ENCODE measurements around the gene TNS1. TPM values are rescaled to one million over a fixed set of nuclear protein-coding genes. Genes with fewer than 3 reads are reported as not detected.

The TNS1 gene
- total RNA-seq, 1 experiment from 2014 or later: 6.2 TPM

DNA sequence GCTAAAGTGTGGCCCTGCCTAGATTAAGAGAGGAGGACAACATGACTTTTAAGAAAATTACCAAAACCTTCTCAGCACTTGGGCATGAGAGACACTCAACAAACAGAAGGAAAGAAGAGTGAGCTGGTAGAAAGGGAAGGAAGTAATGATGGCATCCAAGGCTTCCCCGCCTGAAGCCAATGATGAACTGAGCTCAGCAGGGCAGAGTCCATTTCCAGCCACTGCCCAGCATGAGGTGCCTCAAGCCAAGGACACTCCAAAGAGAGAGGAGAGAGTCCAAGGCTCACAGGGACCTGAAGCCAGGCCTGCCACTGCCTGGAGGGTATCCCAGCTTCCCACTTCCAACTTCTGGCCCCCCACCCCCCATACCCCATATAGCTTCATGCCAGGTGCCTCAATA, 9.5 kb upstream of the TNS1 start:
- ATAC-seq (no peak), DNase-seq (ENCODE audit: low read depth, low spot score) (no peak)
- Histone ChIP-seq H4K20me1 (ENCODE audit: insufficient read depth) (no peaks in the 10 kb centered on the region), H3K4me2 (ENCODE audit: low read length) (no peak overlapping the region), H3K4me3 (replicated peaks in 1 of 2; ENCODE audit: low read depth in 1 of 2, low read length in 2 of 2) (no peak overlapping the region), H3K9ac (ENCODE audit: low read length) (no peak overlapping the region), H3K4me1 (ENCODE audit: control insufficient read depth in 1 of 2, insufficient read depth in 2 of 2, low read length in 2 of 2) (peaks cover 6 to 24% of the 10 kb centered on the region in 2 experiments; a peak in 3 of 4 replicates), H3K79me2 (ENCODE audit: insufficient read depth, low read length) (no peaks in the 10 kb centered on the region), H3K9me2 (ENCODE audit: insufficient read depth) (no peaks in the 10 kb centered on the region), H3K27ac (ENCODE audit: low read depth, low read length) (no peak overlapping the region), H3K9me3 (ENCODE audit: control insufficient read depth in 1 of 2, insufficient read depth in 1 of 2, low read depth in 1 of 2, low read length in 2 of 2) (no peaks in the 10 kb centered on the region), H3K27me3 (ENCODE audit: insufficient read depth, low read length) (no peaks in the 10 kb centered on the region), H2AFZ (ENCODE audit: low read depth, low read length, poor library complexity, severe bottlenecking) (no peak overlapping the region), H3K36me3 (ENCODE audit: control insufficient read depth in 1 of 2, insufficient read depth in 2 of 2, low read length in 2 of 2) (no peaks in the 10 kb centered on the region)
- ChIA-PET RAD21 (ENCODE audit: low non-redundant PET in 1 of 2, low total read pairs in 2 of 2, uncharacterized antibody in 2 of 2, unreplicated experiment in 2 of 2) (no interaction called here), POLR2A (no interaction called here), CTCF (no interaction called here)
- TF ChIP-seq CBX3 (IDR thresholded peaks at IDR 0.05; ENCODE audit: low read depth) (no peak), SP1 (IDR thresholded peaks at IDR 0.05; ENCODE audit: low read depth) (no peak), ZFX (IDR thresholded peaks at IDR 0.05) (no peak), EGR1 (IDR thresholded peaks at IDR 0.05; ENCODE audit: low read depth) (no peak), EZH2phosphoT487 (IDR thresholded peaks at IDR 0.05; ENCODE audit: borderline replicate concordance) (no peak), SRF (IDR thresholded peaks at IDR 0.05; ENCODE audit: low read depth) (no peak), TCF7L2 (IDR thresholded peaks at IDR 0.05; ENCODE audit: borderline replicate concordance, extremely low read depth, insufficient read depth, insufficient read length) (no peak), POLR2AphosphoS5 (IDR thresholded peaks at IDR 0.05; ENCODE audit: low read depth, low read length) (no peak), CEBPB (IDR thresholded peaks at IDR 0.05; ENCODE audit: low read depth) (no peak), JUND (IDR thresholded peaks at IDR 0.05) (no peak), RAD21 (IDR thresholded peaks at IDR 0.05; ENCODE audit: low read depth) (no peak), ELF1 (IDR thresholded peaks at IDR 0.05; ENCODE audit: borderline replicate concordance, low read depth) (no peak), ZNF274 (IDR thresholded peaks at IDR 0.05; ENCODE audit: low read depth, low read length) (no peak), SIN3A (IDR thresholded peaks at IDR 0.05; ENCODE audit: low read depth) (no peak), FOSL1 (IDR thresholded peaks at IDR 0.05; ENCODE audit: low read depth) (no peak)
- TF ChIP-seq, protein P1, sequence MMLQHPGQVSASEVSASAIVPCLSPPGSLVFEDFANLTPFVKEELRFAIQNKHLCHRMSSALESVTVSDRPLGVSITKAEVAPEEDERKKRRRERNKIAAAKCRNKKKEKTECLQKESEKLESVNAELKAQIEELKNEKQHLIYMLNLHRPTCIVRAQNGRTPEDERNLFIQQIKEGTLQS (IDR thresholded peaks at IDR 0.05): no peak
- TF ChIP-seq, protein P2, sequence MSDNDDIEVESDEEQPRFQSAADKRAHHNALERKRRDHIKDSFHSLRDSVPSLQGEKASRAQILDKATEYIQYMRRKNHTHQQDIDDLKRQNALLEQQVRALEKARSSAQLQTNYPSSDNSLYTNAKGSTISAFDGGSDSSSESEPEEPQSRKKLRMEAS (IDR thresholded peaks at IDR 0.05): no peak
- TF ChIP-seq, protein P3, sequence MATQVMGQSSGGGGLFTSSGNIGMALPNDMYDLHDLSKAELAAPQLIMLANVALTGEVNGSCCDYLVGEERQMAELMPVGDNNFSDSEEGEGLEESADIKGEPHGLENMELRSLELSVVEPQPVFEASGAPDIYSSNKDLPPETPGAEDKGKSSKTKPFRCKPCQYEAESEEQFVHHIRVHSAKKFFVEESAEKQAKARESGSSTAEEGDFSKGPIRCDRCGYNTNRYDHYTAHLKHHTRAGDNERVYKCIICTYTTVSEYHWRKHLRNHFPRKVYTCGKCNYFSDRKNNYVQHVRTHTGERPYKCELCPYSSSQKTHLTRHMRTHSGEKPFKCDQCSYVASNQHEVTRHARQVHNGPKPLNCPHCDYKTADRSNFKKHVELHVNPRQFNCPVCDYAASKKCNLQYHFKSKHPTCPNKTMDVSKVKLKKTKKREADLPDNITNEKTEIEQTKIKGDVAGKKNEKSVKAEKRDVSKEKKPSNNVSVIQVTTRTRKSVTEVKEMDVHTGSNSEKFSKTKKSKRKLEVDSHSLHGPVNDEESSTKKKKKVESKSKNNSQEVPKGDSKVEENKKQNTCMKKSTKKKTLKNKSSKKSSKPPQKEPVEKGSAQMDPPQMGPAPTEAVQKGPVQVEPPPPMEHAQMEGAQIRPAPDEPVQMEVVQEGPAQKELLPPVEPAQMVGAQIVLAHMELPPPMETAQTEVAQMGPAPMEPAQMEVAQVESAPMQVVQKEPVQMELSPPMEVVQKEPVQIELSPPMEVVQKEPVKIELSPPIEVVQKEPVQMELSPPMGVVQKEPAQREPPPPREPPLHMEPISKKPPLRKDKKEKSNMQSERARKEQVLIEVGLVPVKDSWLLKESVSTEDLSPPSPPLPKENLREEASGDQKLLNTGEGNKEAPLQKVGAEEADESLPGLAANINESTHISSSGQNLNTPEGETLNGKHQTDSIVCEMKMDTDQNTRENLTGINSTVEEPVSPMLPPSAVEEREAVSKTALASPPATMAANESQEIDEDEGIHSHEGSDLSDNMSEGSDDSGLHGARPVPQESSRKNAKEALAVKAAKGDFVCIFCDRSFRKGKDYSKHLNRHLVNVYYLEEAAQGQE (IDR thresholded peaks at IDR 0.05; ENCODE audit: low read depth): no peak
- TF ChIP-seq, protein P4, sequence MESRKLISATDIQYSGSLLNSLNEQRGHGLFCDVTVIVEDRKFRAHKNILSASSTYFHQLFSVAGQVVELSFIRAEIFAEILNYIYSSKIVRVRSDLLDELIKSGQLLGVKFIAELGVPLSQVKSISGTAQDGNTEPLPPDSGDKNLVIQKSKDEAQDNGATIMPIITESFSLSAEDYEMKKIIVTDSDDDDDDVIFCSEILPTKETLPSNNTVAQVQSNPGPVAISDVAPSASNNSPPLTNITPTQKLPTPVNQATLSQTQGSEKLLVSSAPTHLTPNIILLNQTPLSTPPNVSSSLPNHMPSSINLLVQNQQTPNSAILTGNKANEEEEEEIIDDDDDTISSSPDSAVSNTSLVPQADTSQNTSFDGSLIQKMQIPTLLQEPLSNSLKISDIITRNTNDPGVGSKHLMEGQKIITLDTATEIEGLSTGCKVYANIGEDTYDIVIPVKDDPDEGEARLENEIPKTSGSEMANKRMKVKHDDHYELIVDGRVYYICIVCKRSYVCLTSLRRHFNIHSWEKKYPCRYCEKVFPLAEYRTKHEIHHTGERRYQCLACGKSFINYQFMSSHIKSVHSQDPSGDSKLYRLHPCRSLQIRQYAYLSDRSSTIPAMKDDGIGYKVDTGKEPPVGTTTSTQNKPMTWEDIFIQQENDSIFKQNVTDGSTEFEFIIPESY (IDR thresholded peaks at IDR 0.05; ENCODE audit: extremely low read depth, insufficient replicate concordance, low read length): no peak
- intact Hi-C loops (cut with micrococcal nuclease): no loop called here
- no TSS peak for BruUV-seq (replicated peaks)

Measured in HCT116 (cell line).